Prostate gland (tissue), 2 donors: ENCODE data around the gene HNRNPA1.

Source experiments
- POLR2A ChIP-seq: fragments of 450-650 bp; IDR thresholded peaks from one replicate; pipeline ENCODE4 v1.6.1; 2016; ENCODE audit warnings: antibody characterized with exemption, mild to moderate bottlenecking
- POLR2AphosphoS5 ChIP-seq: sonication (generic); formaldehyde crosslinking; IDR thresholded peaks from one replicate; pipeline ENCODE4 v1.6.1; 2017; ENCODE audit warnings: antibody characterized with exemption
- TF ChIP-seq, protein P1 (sequence below), 4 experiments: fragments of 200-600 bp in 2 of 4; fragments of 450-650 bp in 2 of 4; sonication (generic) in 2 of 4; IDR thresholded peaks; 1 replicate in 3 of 4; 2 replicates in 1 of 4; pipeline ENCODE4 v1.5.1; 2016 to 2019; ENCODE audit warnings: antibody characterized with exemption in 4 of 4, mild to moderate bottlenecking in 2 of 4, moderate library complexity in 2 of 4

DNA sequence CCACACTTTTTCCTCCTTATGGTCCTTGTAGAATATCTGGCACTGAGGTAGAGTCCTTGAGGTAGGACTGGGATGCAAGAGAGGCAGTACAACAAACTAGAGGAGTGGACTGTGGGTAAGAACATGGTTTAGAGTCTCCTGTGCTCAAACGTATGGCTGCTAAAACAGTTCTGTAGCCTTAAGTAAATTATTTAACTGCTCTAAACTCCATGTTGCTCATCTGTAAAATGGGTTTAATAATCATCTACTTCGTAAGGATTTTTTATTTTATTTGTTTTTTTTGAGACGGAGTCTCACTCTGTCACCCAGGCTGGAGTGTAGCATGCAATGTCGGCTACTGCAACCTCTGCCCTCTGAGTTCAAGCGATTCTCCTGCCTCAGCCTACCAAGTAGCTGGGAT, 40.8 kb downstream of the HNRNPA1 start:
- TF ChIP-seq, protein P1, sequence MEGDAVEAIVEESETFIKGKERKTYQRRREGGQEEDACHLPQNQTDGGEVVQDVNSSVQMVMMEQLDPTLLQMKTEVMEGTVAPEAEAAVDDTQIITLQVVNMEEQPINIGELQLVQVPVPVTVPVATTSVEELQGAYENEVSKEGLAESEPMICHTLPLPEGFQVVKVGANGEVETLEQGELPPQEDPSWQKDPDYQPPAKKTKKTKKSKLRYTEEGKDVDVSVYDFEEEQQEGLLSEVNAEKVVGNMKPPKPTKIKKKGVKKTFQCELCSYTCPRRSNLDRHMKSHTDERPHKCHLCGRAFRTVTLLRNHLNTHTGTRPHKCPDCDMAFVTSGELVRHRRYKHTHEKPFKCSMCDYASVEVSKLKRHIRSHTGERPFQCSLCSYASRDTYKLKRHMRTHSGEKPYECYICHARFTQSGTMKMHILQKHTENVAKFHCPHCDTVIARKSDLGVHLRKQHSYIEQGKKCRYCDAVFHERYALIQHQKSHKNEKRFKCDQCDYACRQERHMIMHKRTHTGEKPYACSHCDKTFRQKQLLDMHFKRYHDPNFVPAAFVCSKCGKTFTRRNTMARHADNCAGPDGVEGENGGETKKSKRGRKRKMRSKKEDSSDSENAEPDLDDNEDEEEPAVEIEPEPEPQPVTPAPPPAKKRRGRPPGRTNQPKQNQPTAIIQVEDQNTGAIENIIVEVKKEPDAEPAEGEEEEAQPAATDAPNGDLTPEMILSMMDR (IDR thresholded peaks at IDR 0.05): no peak
- TF ChIP-seq POLR2A (no peak), POLR2AphosphoS5 (no peak)
